OCI-LY3 (cell line): ENCODE measurements around the gene MYBPHL.

Experiments used
- CTCF ChIP-seq: fragments of 200-600, 300-600 bp; sonication (generic); IDR thresholded peaks from 2 replicates; pipeline ENCODE4 v1.5.1; 2014; ENCODE audit warnings: antibody characterized with exemption, low read length, low read depth
- EZH2phosphoT487 ChIP-seq: fragments of 200-600 bp; shearing (Covaris generic); IDR thresholded peaks from 2 replicates; pipeline ENCODE4 v1.6.1; 2018; ENCODE audit warnings: antibody characterized with exemption, mixed run types, low read depth

- TF ChIP-seq CTCF (no peak), EZH2phosphoT487 (no peak)
Observed at GRCh38 chr1:109272831-109273547, 33.8 kb downstream of the MYBPHL start.
